ENCODE results near the gene PIEZO2. TPM values are rescaled to one million over a fixed set of nuclear protein-coding genes. Genes with fewer than 3 reads are reported as not detected.

Gene PIEZO2
- total RNA-seq, 4 donors from 2014 or later: 2.7 to 11.7 (median 4.0) TPM

- DNase-seq (ENCODE audit: low spot score) (no peak), ATAC-seq (ENCODE audit: low FRiP score) (no peak)
- TF ChIP-seq, protein P1, sequence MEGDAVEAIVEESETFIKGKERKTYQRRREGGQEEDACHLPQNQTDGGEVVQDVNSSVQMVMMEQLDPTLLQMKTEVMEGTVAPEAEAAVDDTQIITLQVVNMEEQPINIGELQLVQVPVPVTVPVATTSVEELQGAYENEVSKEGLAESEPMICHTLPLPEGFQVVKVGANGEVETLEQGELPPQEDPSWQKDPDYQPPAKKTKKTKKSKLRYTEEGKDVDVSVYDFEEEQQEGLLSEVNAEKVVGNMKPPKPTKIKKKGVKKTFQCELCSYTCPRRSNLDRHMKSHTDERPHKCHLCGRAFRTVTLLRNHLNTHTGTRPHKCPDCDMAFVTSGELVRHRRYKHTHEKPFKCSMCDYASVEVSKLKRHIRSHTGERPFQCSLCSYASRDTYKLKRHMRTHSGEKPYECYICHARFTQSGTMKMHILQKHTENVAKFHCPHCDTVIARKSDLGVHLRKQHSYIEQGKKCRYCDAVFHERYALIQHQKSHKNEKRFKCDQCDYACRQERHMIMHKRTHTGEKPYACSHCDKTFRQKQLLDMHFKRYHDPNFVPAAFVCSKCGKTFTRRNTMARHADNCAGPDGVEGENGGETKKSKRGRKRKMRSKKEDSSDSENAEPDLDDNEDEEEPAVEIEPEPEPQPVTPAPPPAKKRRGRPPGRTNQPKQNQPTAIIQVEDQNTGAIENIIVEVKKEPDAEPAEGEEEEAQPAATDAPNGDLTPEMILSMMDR (IDR thresholded peaks at IDR 0.05): no peak
Observed at GRCh38 chr18:10767658-10768057, 381.7 kb downstream of the PIEZO2 start.

- no peak for DNase-seq (ENCODE audit: low spot score)
- TF ChIP-seq, protein P1 (IDR thresholded peaks at IDR 0.05): no peak
- no peak for ATAC-seq (ENCODE audit: low FRiP score)
Observed at GRCh38 chr18:10760986-10761385, 388.4 kb downstream of the PIEZO2 start.

GRCh38 chr18:10759241-10759640 is 390.1 kb downstream of the PIEZO2 start:
- ATAC-seq (ENCODE audit: low FRiP score): no peak

GRCh38 chr18:10757946-10758345 is 391.4 kb downstream of the PIEZO2 start:
- ATAC-seq (ENCODE audit: low FRiP score): no peak
- TF ChIP-seq, protein P1 (IDR thresholded peaks at IDR 0.05): no peak
- no peak for DNase-seq (ENCODE audit: low spot score)

More at GRCh38 chr18:10759241-10759640, 390.1 kb downstream of the PIEZO2 start:
- DNase-seq (ENCODE audit: low spot score): no peak
- TF ChIP-seq, protein P1 (IDR thresholded peaks at IDR 0.05): no peak

DNA sequence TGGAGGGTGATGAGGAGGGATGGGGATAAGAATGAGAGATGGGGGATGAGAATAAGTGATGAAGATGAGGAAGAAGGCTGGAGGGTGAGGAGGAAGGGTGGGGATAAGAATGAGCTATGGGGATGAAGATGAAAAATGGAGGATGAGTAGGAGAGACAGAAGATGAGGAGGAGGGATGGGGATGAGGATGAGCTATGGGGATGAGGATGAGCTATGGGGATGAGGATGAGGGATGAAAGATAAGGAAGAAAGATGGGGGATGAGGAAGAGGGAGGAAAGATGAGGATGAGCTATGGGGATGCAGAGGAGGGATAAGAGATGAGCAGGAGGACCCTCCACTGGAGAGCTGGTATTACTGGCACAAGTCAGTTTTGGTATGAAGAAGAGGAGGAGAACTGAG is 392.0 kb downstream of the PIEZO2 start:
- no peak for DNase-seq (ENCODE audit: low spot score)
- TF ChIP-seq, protein P1 (IDR thresholded peaks at IDR 0.05): no peak
- ATAC-seq (ENCODE audit: low FRiP score): no peak

DNA sequence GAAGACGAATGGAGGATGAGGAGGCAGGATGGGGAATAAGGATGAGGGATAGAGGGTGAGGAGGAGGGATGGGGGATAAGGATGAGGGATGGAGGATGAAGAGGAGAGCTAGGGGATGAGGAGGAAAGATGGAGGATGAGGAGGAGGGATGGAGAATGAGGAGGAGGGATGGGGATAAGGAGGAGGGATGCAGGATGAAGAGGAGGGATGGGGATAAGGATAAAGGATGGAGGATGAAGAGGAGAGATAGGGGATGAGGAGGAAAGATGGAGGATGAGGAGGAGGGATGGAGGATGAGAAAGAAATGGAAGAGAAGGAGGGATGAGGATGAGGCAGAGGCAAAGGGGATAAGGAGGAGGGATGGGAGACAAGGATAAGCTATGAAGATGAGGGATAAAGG is 393.5 kb downstream of the PIEZO2 start:
- TF ChIP-seq, protein P1 (IDR thresholded peaks at IDR 0.05): no peak

DNA sequence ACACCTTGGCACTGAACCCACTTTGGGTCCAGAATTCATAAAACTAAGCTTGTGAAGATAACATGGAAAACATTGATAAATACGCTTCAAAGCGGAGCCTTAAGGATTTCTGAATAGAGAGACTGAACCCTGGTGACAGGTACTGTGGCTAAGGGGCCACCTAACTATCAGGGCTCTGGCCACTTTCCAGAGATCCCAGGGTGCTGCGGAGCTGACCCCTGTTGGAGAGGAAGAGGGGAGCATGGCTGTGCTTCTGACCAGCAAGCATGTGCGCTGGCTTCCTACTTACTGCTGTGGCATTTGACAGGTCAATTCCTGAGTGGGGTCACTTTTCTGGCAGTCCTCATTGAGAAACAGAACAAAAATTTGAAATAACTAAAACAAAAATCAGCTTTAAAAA is 395.2 kb downstream of the PIEZO2 start:
- ATAC-seq (ENCODE audit: low FRiP score): no peak

More for the DNA sequence above, 393.5 kb downstream of the PIEZO2 start:
- DNase-seq (ENCODE audit: low spot score): no peak
- no peak for ATAC-seq (ENCODE audit: low FRiP score)

More for the DNA sequence above, 395.2 kb downstream of the PIEZO2 start:
- TF ChIP-seq, protein P1 (IDR thresholded peaks at IDR 0.05): no peak
- no peak for DNase-seq (ENCODE audit: low spot score)
